Hematopoietic multipotent progenitor cell (in vitro differentiated cells): Measurements from ENCODE around the gene RCOR3. TPM values are rescaled to one million over a fixed set of nuclear protein-coding genes. Genes with fewer than 3 reads are reported as not detected.

Experiments used
- DNase-seq, 3 donors: peaks; one replicate each; pipeline ENCODE4 v3.0.0-alpha.2; 2011 to 2015; ENCODE audit warnings: low read depth in 2 of 3, low spot score in 2 of 3
- total RNA-seq: library from RNA; depleted of rRNA; stranded (reverse); fragments of >200 nt; gene quantifications from one replicate; pipeline ENCODE4 v1.2.3, GENCODE V29; 2012

Gene RCOR3
- total RNA-seq, 1 donor: 25.3 TPM

- peak in 2 of 3 donors; percentile 70 to 81 for DNase-seq
Measured at GRCh38 chr1:211323156-211324063, 64.2 kb downstream of the RCOR3 start.

- no peak for DNase-seq
Measured at GRCh38 chr1:211324992-211325775, 66.0 kb downstream of the RCOR3 start.

GRCh38 chr1:211326140-211326527 lies 67.0 kb downstream of the RCOR3 start:
- DNase-seq: no peak

GRCh38 chr1:211326528-211327345 lies 67.6 kb downstream of the RCOR3 start, which contains the start of gene TRAF5:
TSS of gene TRAF5 (plus strand) at chr1:211326833. CDS start at chr1:211353240, 26,407 bp downstream.
- peak in 2 of 3 donors; percentile 52 to 63 for DNase-seq

GRCh38 chr1:211327346-211327921 lies 68.3 kb downstream of the RCOR3 start:
- peak in 2 of 3 donors; percentile 33 to 62 for DNase-seq

GRCh38 chr1:211328084-211328694 lies 69.0 kb downstream of the RCOR3 start:
- no peak for DNase-seq

GRCh38 chr1:211328866-211329475 lies 69.8 kb downstream of the RCOR3 start:
- DNase-seq: no peak

- no peak for DNase-seq
Measured at GRCh38 chr1:211329764-211330201, 70.6 kb downstream of the RCOR3 start.

GRCh38 chr1:211330282-211330936 lies 71.2 kb downstream of the RCOR3 start:
- no peak for DNase-seq

GRCh38 chr1:211331011-211331709 lies 72.0 kb downstream of the RCOR3 start:
- no peak for DNase-seq

GRCh38 chr1:211332036-211332616 lies 73.0 kb downstream of the RCOR3 start:
- DNase-seq: no peak

GRCh38 chr1:211332830-211333229 lies 73.7 kb downstream of the RCOR3 start:
- DNase-seq: no peak

GRCh38 chr1:211333906-211334305 lies 74.7 kb downstream of the RCOR3 start:
- no peak for DNase-seq

- DNase-seq: no peak
Measured at GRCh38 chr1:211334986-211335385, 75.8 kb downstream of the RCOR3 start.

- no peak for DNase-seq
Measured at GRCh38 chr1:211335522-211336157, 76.5 kb downstream of the RCOR3 start.

GRCh38 chr1:211336161-211336560 lies 77.0 kb downstream of the RCOR3 start:
- DNase-seq: no peak

- no peak for DNase-seq
Measured at GRCh38 chr1:211336775-211337174, 77.6 kb downstream of the RCOR3 start.
